GM18498 (cell line): ENCODE results near the gene FADS3.

Experiments used
- ATAC-seq: cut with Tn5 transposase; IDR thresholded peaks from one replicate; pipeline ENCODE4 v1.9.1; 2021; ENCODE audit warnings: mild to moderate bottlenecking, moderate library complexity; ENCODE audit not compliant: unreplicated experiment

Gene FADS3

GRCh38 chr11:61891331-61892084 lies at the start of gene FADS3:
Gene FADS3, minus strand, starts transcription at chr11:61891545. Its CDS starts 164 bp downstream, at chr11:61891381.
- ATAC-seq, result peak; percentile 79

DNA sequence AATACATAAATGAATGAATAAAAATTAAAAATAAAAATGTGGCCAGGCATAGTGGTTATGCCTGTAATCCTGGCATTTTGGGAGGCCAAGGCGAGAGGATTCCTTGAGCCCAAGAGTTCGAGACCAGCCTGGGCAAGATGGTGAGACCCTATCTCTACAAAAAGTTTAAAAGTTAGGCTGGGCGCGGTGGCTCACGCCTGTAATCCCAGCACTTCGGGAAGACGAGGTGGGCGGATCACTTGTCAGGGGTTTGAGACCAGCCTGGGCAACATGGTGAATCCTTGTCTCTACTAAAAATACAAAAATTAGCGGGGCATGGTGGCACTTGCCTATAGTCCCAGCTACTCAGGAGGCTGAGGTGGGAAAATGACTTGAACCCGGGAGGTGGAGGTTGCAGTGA lies 49.1 kb upstream of the FADS3 start:
- ATAC-seq, result no peak

DNA sequence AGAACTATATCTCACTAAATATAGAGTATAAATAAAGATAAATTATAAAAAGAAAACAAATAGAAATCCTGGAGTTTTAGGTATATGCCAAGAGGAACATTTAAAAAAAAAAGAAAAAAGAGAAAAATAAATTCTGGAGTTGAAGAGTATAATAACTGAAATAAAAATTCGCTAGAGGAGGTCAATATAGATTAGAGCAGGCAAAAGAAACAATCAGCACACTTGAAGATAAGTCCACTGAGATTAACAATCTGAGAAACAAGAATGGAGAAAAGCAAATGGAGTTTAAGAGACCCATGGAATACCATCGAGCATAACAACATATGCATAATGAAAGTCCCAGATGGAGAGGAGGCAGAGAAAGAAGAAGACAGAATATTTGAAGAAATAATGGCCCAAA lies 44.5 kb upstream of the FADS3 start:
- no peak for ATAC-seq

DNA sequence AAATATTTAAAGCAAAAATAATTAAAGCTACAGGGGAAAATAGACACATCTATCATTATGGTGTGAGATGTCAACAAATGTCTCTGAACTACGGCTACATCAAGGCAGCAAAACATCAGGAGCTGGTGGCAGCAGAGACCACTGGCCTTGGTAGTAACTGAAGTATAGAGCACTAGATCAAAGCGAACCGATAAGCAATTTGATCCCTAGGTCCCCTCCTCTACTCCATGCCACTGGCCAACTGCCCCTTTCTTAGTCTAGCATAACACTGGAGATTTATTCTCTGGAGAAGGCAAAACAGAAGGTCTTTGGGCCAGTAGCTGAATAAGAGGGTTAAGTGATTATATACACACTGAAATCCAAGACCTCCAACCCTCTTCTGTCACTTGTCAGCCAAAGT lies 39.6 kb upstream of the FADS3 start:
- no peak for ATAC-seq

GRCh38 chr11:61928606-61929005 lies 37.3 kb upstream of the FADS3 start:
- ATAC-seq, result no peak

- no peak for ATAC-seq
These were observed 36.2 kb upstream of the FADS3 start for GRCh38 chr11:61927501-61927900.

DNA sequence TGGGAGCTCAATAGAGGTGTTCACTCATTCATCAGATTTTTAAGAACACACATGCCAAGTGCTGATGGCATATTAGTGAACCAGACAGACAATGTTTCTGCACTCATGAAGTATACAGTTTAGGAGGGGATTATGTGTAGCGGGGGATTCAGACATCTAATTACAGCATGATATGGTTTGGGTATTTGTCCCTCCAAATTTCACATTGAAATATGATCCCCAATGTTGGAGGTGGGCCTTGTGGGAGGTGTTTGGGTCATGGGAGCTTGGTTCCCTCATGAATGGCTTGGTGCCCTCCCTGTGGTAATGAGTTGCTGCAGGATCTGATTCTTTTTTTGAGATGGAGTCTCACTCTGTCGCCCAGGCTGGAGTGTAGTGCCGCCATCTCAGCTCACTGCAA lies 34.9 kb upstream of the FADS3 start:
- ATAC-seq, result no peak

DNA sequence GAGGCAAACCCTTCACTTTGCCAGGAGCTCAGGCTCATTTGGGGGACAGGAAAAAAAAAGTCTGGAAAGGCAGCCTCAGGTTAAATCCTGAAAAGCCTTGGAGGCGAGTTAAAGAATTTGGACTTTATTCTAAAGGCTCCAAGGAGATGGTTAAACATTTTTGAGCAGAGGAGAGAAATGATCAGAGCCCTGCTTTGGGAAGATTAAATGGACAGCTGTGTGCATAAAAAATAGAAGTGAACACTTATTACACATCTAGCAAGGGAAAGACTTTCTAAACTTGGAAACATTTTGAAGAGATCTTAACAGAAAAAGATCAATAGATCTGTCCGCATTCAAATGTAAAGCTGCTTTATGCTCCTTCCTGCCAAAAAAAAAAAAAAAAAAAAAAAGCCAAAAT lies 34.4 kb upstream of the FADS3 start:
- no peak for ATAC-seq

DNA sequence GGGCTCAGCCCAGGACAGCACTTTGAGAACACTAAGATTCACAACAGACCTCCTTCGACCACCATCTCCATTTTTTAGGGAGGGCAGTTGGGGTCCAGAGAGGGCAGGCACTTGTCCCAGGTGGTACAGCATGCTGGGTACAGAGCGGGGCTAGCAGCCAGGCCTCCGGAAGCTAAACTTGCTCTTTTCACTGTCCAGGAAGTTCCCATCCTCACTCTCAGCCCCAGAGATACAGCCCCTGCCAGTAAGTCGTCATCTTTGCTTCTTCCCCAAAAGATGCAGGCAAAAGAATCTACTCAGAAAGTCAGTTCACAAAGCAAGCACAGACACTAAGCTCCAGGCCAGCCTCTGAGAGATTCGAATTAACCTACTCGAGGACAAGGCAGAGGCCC lies 32.7 kb upstream of the FADS3 start:
- ATAC-seq, result no peak

DNA sequence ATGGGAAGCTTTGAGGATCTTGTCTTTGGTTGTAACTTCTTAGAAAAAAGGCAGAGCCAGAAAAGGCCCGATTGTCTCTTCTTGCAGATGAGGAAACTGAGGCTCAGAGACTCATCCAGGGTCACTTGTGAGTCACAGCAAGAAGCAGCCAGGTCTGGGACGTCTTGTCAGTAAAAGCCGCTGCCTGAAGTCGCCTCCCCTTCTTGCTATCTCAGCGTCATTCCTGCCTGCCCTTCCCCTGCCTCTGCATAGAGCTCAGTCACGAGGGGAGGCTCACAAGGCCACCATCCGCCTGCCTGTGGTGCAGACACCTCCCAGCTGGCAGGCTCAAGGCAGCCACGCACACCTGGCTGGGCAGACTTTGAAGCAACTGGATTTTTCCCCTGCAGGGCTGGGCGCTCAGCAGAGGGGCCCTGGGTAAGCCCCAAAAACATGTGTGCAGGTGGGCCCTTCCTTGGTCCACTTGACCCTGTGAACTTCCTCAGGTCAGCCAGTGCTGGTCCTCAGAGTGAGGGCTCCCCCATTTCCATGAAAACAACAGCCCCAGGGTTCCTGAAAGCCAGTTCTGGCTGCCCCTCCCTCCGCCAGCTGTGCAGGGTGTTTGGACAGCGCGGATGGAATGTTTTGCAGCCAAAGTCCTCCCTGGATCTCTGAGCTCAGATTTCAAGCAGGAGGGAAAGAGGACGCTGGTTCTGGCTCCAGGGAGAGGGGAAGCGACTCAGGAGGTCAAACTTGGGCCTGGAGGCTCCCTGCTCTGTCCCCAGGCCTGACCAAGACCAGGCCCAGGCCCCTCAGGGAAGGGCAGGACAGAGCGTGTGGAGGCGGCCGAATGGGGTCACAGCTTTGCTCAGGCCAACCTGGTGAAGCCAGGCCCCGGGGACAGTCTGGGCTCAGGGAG lies 32.1 kb upstream of the FADS3 start:
- ATAC-seq, result no peak

DNA sequence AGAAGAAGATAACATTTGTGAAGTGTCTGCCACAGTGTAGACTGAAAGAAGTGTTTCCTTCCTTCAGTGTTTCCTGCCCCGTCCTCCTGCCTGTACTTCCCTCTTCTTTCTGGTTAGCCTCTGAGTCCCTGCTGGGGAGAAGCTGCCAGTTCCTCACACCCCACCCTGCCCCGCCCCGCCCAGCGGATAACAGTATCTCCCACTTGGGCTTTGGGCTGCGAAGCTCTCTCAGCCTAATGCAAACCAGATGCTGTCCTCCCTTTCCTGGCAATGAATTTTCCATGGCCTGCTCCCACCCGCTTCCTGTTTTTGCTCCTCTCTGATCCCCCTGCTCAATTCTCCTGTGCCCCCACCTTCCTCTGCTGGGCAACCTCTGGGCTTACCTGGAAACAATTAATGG lies 31.2 kb upstream of the FADS3 start:
- no peak for ATAC-seq

DNA sequence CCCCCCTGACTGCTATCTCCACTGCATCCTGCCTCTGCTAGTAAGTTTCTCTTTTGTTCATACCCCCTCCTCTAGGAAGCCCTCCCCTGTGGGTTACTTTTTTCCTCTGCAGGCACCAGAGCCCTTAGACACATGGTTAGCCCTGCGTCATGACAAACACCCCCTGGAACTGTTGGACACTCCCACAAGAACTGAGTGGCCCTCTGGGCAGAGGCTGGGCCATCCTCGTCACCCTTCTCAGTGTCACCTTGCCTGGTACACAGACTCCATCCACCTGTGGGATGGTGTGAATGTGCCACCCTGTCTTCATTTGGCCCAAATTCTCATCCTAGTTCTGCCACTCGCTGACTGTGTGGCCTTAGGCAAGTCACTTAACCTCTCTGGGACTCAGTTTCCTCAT lies 30.1 kb upstream of the FADS3 start:
- no peak for ATAC-seq

DNA sequence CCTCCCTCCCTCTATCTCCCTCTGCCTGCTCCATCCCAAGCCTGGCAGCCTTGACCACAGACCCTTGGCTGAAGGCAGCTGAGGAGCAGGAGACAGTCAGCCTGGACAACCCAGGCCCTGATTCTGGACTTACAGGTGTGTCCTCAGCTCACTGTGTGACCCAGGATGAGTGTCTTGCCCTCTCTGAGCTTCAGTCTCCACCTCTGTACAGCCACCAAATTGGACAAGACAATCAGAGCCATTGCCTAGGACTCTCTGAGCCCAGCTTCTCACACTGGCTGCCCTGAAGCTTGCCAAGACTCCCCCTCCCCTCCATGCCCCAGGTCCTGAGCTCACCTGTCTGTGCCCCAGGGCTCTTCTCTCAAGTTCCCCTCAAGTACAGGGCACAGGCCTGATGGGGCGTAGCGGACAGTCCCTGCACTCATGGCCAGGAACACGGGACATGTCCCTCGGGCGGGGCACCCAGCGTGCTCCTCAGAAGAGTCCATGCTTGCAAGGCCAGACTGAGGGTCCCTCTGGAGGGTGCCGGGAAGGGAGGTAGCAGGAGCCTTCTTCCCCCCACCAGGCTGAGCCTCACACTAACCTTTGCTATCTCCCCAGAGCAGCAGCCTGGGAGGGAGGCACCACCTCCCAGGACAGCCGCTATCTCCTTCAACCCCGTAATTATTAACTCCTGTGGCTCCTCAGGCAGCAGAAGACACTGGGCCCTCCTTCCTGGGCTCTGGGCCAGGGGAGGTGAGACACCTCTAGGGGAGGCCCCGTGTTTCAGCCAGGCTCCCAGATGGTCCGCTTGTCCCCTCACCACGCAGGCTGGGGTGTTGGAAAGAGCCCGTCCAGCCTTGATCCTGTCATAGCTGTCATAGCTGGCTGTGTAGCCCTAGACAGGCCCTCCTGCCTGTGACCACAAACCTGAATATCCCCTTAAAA lies 28.6 kb upstream of the FADS3 start:
- no peak for ATAC-seq

- ATAC-seq, result no peak
These were observed 27.8 kb upstream of the FADS3 start for GRCh38 chr11:61918938-61919704.

DNA sequence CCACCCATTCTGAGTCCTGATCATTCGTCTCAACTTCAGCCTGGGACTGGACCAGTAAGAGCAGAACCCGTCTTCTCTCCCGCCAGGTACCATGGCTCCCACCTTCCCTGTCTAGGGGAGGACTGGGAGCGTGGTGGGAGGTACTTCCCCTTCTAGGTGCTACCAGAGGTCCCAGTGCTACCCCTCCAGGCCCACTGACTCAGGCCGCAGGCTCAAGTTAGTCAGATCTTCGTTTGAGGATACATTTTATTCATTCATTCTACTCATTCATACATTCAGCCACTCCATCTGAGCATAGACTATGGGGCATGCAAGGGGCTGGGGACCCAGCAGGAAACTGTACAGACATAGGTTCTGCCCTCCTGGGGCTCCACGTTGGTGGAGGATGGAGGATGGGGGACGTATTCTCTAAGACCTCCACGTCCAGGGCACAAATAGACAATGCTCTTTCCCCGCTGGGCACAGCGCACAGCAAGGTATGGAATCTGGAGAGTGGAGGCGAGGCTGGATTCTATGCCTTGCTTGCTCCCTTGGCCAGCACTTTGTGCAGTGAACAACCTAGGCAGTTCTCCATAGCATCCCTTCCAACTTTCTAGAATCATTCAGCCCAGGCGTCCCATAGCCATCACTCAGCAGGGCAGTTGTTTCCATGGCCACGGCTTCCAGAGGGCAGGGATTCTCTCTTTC lies 27.0 kb upstream of the FADS3 start:
- no peak for ATAC-seq

DNA sequence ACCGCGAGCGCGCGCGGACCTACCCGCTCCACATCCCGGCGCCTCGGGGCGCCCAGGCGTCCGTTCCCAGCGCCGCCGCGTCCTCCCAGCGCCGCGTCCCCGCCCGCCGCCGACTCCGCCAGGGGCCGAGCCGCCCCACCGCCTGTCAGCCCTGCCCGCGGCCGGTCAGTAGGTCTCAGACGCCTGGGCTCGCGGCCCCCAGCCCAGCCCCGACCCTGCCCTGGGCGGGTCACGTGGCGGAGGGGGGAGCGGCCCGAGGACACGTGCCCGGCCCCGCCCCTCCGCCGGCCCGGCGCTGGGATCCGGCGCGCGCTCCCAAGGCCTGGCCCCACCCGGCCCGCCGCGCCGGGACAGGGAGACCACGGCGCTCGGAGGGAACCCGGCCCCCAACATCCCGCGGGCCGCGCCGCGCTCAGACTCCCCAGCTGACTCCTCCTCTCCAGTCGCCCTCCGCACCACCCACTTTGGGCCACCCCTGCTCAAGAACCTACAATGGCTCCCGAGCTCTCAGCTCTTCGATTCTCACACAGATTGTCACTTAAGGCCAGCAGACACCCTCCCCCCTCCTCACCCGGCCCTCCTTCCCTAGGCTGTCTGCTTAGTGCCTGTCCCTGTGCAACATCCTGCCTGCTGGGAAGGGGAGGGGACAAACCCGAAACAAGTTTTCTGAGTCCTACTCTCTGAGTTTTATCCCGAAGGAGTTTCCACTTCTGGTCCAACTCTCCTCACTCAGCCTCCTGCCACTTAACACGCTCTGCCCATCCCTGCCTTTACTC lies 26.2 kb upstream of the FADS3 start, which contains the start of gene RAB3IL1:
RAB3IL1 (minus strand) TSS at position 233 of the 776 bp plus-strand sequence; CDS start at position 34, 199 bp downstream.
- no peak for ATAC-seq

- no peak for ATAC-seq
These were observed 25.5 kb upstream of the FADS3 start for GRCh38 chr11:61916737-61917333.

DNA sequence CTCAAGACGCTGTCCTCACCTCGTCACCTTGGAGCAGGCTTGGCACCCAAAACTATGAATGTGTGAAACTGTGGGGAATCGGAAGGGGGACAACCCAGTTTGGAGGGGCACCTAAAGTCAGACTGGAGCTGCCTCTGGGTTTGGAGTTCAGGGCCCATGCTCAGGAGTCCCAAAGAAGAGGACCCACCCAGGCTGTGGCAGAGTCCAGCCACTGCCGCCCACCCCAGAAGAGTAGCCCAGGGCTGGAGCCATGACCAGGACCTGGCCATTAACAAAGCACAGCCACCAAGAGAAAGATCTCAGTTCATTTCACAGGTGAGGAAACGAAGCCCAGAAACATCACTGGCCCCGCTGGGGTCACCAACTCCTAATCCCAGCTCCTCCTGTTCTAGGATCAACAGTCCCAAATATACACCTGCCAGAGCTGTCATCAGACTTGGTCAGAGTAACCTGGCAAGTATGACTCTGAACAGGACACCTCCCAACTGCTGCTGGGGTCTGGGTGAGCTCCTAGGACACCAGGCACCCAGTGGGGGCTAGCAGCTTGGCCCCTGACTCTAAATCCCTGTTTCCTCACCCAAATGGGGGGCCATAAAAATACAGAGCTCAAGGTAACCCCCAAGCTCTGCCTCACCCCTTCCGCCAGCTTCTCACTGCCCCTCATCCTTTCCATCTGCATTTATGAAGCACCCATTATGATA lies 23.3 kb upstream of the FADS3 start:
- ATAC-seq, result no peak
